Measurements from ENCODE around the gene TBCB.
A peak's percentile ranks its signal among the peaks of the same experiment; 100 is the strongest.

TBCB gene

DNA sequence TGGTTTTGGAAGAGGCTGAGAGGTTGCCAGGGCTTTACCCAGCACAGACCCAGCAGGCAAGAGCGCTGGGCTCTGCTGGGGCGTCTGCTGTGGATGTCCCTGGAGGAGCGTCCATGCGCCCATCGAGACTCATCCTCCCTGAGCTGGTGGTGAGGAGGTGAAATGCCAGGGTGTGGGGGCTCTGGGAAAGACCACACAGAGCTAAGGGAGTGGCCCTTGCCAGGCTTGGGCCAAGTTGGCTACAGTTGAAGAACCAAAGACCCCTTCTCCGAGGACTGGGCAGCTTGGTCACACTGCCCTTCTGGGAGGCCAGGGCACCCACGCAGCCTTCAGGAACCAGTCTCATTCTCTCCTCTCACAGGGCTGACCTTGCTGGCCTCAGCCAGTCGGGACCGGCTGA lies 28.9 kb upstream of the TBCB start (continued):
- TF ChIP-seq, protein P1, sequence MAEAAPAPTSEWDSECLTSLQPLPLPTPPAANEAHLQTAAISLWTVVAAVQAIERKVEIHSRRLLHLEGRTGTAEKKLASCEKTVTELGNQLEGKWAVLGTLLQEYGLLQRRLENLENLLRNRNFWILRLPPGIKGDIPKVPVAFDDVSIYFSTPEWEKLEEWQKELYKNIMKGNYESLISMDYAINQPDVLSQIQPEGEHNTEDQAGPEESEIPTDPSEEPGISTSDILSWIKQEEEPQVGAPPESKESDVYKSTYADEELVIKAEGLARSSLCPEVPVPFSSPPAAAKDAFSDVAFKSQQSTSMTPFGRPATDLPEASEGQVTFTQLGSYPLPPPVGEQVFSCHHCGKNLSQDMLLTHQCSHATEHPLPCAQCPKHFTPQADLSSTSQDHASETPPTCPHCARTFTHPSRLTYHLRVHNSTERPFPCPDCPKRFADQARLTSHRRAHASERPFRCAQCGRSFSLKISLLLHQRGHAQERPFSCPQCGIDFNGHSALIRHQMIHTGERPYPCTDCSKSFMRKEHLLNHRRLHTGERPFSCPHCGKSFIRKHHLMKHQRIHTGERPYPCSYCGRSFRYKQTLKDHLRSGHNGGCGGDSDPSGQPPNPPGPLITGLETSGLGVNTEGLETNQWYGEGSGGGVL (tag by site-specific recombination; IDR thresholded peaks at IDR 0.05) = no peak
- TF ChIP-seq TRIM28 (IDR thresholded peaks at IDR 0.05; ENCODE audit: borderline replicate concordance, low read length) (no peak), ZNF785 (tag by site-specific recombination; IDR thresholded peaks at IDR 0.05) (no peak)

DNA sequence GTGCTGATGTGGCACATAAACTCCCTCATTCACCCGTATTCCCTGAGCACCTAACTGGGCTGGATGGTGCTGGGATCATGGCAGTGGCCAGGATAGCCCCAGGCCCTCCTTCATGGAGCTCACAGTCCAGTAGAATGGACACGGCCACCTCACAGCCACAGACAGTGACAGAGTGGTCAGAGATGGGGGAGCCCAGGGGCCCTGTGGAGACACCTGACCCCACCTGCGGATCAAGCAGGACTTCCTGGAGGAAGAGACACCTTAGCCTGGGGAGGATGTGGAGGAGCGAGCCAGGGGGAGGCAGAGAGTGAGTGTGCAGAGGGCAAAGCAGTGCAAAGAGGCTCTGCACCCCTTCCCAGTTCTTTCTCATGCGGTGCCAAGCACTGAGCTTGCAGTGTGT lies 25.4 kb upstream of the TBCB start:
- CTCF ChIA-PET = interaction anchor here (1.5 kb wide), 1 partner anchor 29 kb away, joined by 5 read pairs; no protein-coding TSS in a partner anchor
- TF ChIP-seq, protein P2, sequence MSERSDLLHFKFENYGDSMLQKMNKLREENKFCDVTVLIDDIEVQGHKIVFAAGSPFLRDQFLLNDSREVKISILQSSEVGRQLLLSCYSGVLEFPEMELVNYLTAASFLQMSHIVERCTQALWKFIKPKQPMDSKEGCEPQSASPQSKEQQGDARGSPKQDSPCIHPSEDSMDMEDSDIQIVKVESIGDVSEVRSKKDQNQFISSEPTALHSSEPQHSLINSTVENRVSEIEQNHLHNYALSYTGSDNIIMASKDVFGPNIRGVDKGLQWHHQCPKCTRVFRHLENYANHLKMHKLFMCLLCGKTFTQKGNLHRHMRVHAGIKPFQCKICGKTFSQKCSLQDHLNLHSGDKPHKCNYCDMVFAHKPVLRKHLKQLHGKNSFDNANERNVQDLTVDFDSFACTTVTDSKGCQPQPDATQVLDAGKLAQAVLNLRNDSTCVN (tag by site-specific recombination; optimal IDR thresholded peaks at IDR 0.05) = peak; percentile 1
- TF ChIP-seq ZNF23 (tag by site-specific recombination; IDR thresholded peaks at IDR 0.05; ENCODE audit: borderline replicate concordance) = no peak
- TF ChIP-seq KLF16 (tag by site-specific recombination; IDR thresholded peaks at IDR 0.05) = no peak
- TF ChIP-seq ZNF670 (tag by site-specific recombination; IDR thresholded peaks at IDR 0.05; ENCODE audit: low read depth) = no peak
- peak; percentile 57; the same call in 1 of the 2 replicates for TF ChIP-seq SCRT2 (tag by site-specific recombination; IDR thresholded peaks at IDR 0.05)
- Histone ChIP-seq H3K4me3 (ENCODE audit: low read depth, low read length) (no peak overlapping the region), H3K27ac (ENCODE audit: extremely low read depth, low read depth, low read length) (no peak overlapping the region), H3K36me3 (ENCODE audit: control insufficient read depth in 2 of 2, insufficient read depth in 1 of 2, low read length in 2 of 2) (peaks cover 88 to 100% of the 10 kb centered on the region in 2 experiments), H3K9me3 (ENCODE audit: control insufficient read depth, insufficient read depth, low read depth, low read length) (no peaks in the 10 kb centered on the region), H3K4me1 (ENCODE audit: control insufficient read depth, insufficient read depth, low read length) (no peaks in the 10 kb centered on the region)
- POLR2A ChIA-PET = no interaction called here

DNA sequence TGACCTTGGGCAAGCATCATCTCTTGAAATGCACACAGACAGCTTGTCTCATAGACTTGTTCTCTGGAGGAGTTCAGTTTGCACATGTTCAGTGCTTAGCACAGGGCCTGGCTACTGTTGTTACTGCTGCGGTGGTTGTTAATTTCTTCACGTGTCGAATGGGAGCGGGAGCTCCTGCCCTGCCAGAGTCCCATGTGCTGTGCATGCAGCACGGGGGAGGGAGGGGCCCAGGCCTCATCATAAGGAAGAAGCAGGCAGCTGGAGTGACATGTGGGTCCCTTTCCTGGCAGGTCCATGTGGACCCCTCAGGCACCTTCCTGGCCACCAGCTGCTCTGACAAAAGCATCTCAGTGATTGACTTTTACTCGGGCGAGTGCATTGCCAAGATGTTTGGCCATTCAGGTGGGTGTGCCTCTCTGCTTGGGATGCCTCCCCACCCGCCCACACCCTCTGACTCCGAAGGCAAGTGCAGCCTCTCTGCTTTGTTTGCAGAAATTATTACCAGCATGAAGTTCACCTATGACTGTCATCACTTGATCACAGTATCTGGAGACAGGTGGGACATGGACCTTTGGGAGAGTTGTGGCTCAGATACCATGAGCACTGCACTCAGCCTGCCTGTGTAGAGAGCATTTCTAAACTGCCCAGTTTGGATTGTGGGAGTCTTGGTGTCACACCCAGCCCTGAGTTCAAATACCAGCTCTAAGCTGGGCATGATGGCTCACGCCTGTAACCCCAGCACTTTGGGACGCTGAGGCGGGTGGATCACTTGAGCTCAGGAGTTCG lies 24.2 kb upstream of the TBCB start:
- Histone ChIP-seq H3K27ac (ENCODE audit: extremely low read depth, low read depth, low read length) (no peak overlapping the region), H3K4me3 (ENCODE audit: low read depth, low read length) (no peak overlapping the region), H3K36me3 (ENCODE audit: control insufficient read depth in 2 of 2, insufficient read depth in 1 of 2, low read length in 2 of 2) (peaks cover 92 to 100% of the 10 kb centered on the region in 2 experiments), H3K4me1 (ENCODE audit: control insufficient read depth, insufficient read depth, low read length) (no peaks in the 10 kb centered on the region), H3K9me3 (ENCODE audit: control insufficient read depth, insufficient read depth, low read depth, low read length) (no peaks in the 10 kb centered on the region)
- no peak for TF ChIP-seq GLIS2 (tag by site-specific recombination; IDR thresholded peaks at IDR 0.05)
- peak; percentile 40; the same call in 1 of the 2 replicates for TF ChIP-seq ZFHX2 (tag by site-specific recombination; conservative IDR thresholded peaks at IDR 0.05)
- TF ChIP-seq KLF1 (tag by site-specific recombination; IDR thresholded peaks at IDR 0.05) = peak; percentile 89
- TF ChIP-seq EGR2 (tag by site-specific recombination; IDR thresholded peaks at IDR 0.05; ENCODE audit: low read depth) = peak; percentile 27; the same call in 1 of the 2 replicates
- TF ChIP-seq ZNF558 (tag by site-specific recombination; IDR thresholded peaks at IDR 0.05) = no peak
- no peak for TF ChIP-seq ZNF248 (tag by site-specific recombination; IDR thresholded peaks at IDR 0.05)
- no peak for TF ChIP-seq ZNF830 (tag by site-specific recombination; IDR thresholded peaks at IDR 0.05; ENCODE audit: low read depth)
- TF ChIP-seq, protein P3, sequence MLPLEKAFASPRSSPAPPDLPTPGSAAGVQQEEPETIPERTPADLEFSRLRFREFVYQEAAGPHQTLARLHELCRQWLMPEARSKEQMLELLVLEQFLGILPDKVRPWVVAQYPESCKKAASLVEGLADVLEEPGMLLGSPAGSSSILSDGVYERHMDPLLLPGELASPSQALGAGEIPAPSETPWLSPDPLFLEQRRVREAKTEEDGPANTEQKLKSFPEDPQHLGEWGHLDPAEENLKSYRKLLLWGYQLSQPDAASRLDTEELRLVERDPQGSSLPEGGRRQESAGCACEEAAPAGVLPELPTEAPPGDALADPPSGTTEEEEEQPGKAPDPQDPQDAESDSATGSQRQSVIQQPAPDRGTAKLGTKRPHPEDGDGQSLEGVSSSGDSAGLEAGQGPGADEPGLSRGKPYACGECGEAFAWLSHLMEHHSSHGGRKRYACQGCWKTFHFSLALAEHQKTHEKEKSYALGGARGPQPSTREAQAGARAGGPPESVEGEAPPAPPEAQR (tag by site-specific recombination; IDR thresholded peaks at IDR 0.05) = no peak
- TF ChIP-seq, protein P4, sequence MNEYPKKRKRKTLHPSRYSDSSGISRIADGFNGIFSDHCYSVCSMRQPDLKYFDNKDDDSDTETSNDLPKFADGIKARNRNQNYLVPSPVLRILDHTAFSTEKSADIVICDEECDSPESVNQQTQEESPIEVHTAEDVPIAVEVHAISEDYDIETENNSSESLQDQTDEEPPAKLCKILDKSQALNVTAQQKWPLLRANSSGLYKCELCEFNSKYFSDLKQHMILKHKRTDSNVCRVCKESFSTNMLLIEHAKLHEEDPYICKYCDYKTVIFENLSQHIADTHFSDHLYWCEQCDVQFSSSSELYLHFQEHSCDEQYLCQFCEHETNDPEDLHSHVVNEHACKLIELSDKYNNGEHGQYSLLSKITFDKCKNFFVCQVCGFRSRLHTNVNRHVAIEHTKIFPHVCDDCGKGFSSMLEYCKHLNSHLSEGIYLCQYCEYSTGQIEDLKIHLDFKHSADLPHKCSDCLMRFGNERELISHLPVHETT (tag by site-specific recombination; IDR thresholded peaks at IDR 0.05) = no peak
- TF ChIP-seq, protein P5, sequence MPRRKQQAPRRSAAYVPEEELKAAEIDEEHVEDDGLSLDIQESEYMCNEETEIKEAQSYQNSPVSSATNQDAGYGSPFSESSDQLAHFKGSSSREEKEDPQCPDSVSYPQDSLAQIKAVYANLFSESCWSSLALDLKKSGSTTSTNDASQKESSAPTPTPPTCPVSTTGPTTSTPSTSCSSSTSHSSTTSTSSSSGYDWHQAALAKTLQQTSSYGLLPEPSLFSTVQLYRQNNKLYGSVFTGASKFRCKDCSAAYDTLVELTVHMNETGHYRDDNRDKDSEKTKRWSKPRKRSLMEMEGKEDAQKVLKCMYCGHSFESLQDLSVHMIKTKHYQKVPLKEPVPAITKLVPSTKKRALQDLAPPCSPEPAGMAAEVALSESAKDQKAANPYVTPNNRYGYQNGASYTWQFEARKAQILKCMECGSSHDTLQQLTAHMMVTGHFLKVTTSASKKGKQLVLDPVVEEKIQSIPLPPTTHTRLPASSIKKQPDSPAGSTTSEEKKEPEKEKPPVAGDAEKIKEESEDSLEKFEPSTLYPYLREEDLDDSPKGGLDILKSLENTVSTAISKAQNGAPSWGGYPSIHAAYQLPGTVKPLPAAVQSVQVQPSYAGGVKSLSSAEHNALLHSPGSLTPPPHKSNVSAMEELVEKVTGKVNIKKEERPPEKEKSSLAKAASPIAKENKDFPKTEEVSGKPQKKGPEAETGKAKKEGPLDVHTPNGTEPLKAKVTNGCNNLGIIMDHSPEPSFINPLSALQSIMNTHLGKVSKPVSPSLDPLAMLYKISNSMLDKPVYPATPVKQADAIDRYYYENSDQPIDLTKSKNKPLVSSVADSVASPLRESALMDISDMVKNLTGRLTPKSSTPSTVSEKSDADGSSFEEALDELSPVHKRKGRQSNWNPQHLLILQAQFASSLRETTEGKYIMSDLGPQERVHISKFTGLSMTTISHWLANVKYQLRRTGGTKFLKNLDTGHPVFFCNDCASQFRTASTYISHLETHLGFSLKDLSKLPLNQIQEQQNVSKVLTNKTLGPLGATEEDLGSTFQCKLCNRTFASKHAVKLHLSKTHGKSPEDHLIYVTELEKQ (tag by site-specific recombination; IDR thresholded peaks at IDR 0.05; ENCODE audit: borderline replicate concordance) = no peak
- TF ChIP-seq, protein P6, sequence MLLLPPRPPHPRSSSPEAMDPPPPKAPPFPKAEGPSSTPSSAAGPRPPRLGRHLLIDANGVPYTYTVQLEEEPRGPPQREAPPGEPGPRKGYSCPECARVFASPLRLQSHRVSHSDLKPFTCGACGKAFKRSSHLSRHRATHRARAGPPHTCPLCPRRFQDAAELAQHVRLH (tag by site-specific recombination; IDR thresholded peaks at IDR 0.05) = no peak
- no peak for TF ChIP-seq ZNF132 (tag by site-specific recombination; IDR thresholded peaks at IDR 0.05; ENCODE audit: borderline replicate concordance)
- no peak for TF ChIP-seq ZNF654 (tag by site-specific recombination; IDR thresholded peaks at IDR 0.05; ENCODE audit: low read depth)
- TF ChIP-seq ZNF114 (tag by site-specific recombination; IDR thresholded peaks at IDR 0.05) = no peak
- CTCF ChIA-PET = interaction anchor here (1.4 to 1.5 kb wide), 2 partner anchors 30 to 37 kb away, joined by 4 to 5 read pairs; no protein-coding TSS in a partner anchor
- POLR2A ChIA-PET = no interaction called here

Measured in HEK293 (cell line).